Fibroblast of pulmonary artery (primary cell): ENCODE measurements around the gene BANF2.

Experiments used
- DNase-seq: peaks from one replicate; pipeline ENCODE4 v3.0.0-alpha.2; 2010; ENCODE audit warnings: low read depth
- H3K4me3 ChIP-seq: replicated peaks from 2 replicates; pipeline ENCODE4 v1.5.1; 2011; ENCODE audit warnings: low read depth, mild to moderate bottlenecking, control low read depth, low read length, moderate library complexity
- CTCF ChIP-seq: IDR thresholded peaks from 2 replicates; pipeline ENCODE4 v1.5.1; 2011; ENCODE audit warnings: mild to moderate bottlenecking, control low read depth, low read length, inconsistent platforms; ENCODE audit errors: missing control alignments

BANF2 gene

DNA sequence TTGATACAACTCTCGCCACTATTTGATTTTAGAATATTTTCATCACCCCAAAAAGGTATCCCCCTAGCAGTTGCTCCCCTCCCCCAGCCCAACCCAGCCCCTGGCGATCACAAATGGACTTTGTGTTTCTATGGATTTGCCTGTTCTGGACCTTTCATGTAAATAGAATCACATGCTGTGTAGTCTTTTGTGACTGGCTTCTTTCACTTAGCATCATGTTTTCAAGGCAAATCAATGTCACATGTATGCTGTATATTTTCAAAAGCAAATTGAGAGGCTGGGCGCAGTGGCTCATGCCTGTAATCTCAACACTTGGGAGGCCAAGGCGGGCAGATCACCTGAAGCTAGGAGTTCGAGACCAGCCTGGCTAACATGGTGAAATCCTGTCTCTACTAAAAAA is 48.5 kb downstream of the BANF2 start:
- no peak for TF ChIP-seq CTCF
- H3K4me3 ChIP-seq = no peak overlapping the region
- DNase-seq = no peak

DNA sequence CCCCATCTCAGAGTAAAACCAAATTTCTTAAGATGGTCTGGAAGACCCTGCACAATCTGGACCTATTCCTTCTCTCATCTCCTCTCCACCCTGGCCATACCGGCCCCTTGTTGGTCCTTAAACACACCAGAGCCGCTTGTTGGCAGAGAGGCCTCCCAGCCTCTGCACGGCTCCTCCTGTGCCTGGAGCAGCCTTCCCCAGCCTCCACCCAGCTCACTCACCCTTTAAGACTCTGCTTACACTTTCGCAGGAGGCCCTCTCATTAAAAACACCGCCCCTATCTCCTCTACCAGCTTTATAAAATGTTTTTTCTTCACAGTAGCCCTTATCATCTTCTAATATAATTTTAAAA is 49.8 kb downstream of the BANF2 start:
- no peak for DNase-seq
- no peak overlapping the region for H3K4me3 ChIP-seq
- no peak for TF ChIP-seq CTCF

DNA sequence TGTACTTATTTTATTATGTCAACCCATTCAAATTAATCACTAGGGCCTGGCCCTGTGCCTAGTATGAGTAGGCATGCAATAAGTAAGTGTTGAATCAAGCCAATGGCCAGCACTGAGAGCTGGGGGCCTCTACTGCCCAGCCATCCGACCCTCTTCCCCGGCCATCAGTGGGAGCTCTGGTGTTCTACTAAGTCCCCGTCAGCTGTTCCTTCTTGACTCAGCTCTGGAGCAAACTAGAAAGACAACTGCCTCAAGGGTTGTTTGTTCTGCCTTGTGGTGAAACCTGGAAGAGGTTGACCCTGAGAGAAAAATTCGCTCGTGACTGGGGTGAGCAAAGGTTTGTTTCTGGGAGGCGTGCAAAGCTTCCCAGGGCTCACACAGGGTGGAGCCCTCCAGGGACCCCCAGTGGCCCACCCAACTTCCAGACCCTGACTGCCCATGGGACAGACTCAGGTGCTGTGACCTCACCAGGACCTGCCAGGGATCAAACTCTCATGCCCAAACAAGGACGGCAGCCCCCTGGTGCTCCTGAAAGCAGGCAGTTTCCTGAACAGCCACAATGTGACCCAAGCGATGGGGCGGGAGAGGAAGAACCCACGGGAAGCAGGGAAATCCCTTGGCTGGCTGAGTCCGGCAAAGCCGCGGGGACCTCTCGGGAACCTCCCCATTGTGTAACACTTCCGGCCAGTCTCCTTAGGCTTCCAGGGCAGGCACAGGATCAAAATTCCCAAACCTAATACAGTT is 50.4 kb downstream of the BANF2 start:
- peak; percentile 49 for DNase-seq
- no peak overlapping the region for H3K4me3 ChIP-seq
- TF ChIP-seq CTCF = no peak

GRCh38 chr20:17750722-17751045 is 50.9 kb downstream of the BANF2 start:
- TF ChIP-seq CTCF = no peak
- no peak for DNase-seq
- no peak overlapping the region for H3K4me3 ChIP-seq

DNA sequence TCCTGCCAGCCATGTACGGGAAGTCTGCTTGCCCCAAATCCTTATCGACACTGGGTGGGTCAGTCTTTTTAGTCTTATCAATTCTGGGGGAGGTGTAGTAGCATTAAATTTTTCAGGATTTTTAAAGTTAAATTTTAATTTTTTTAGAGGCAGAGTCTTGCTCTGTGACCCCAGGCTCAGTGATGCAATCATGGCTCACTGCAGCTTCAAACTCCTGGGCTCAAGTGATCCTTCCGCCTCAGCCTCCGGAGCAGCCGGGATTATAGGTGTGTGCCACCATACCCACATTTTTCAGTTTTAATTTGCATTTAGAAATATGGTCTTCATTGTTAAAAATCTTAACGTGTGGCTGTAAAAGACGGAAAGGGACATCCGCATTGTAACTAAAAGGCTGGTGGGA is 51.9 kb downstream of the BANF2 start:
- no peak for DNase-seq
- H3K4me3 ChIP-seq = no peak overlapping the region
- TF ChIP-seq CTCF = no peak

GRCh38 chr20:17752459-17752858 is 52.7 kb downstream of the BANF2 start:
- no peak overlapping the region for H3K4me3 ChIP-seq
- no peak for TF ChIP-seq CTCF
- DNase-seq = no peak

- DNase-seq = no peak
Observed at GRCh38 chr20:17753516-17753915, 53.8 kb downstream of the BANF2 start.

More at GRCh38 chr20:17753516-17753915, 53.8 kb downstream of the BANF2 start:
- TF ChIP-seq CTCF = no peak
- no peak overlapping the region for H3K4me3 ChIP-seq
